Measurements from ENCODE around the gene KIF1C.

KIF1C gene

GRCh38 chr17:4968486-4969046, 29.2 kb upstream of the KIF1C start:
- DNase-seq (ENCODE audit: insufficient read length, low spot score) (no peak), FAIRE-seq (no peak)
- TF ChIP-seq POLR2A (IDR thresholded peaks at IDR 0.05; ENCODE audit: low read depth, low read length), result no peak
- no peak for TF ChIP-seq TAF1 (IDR thresholded peaks at IDR 0.05; ENCODE audit: low read depth, low read length)
- TF ChIP-seq SPI1 (IDR thresholded peaks at IDR 0.05; ENCODE audit: low read depth, low read length), result no peak
- TF ChIP-seq POU2F2 (IDR thresholded peaks at IDR 0.05; ENCODE audit: low read depth, low read length), result no peak
- no peak for TF ChIP-seq POLR2AphosphoS5 (IDR thresholded peaks at IDR 0.05; ENCODE audit: low read depth, low read length)
- TF ChIP-seq PAX5 (IDR thresholded peaks at IDR 0.05; ENCODE audit: insufficient read depth, low read length, severe bottlenecking), result no peak

DNA sequence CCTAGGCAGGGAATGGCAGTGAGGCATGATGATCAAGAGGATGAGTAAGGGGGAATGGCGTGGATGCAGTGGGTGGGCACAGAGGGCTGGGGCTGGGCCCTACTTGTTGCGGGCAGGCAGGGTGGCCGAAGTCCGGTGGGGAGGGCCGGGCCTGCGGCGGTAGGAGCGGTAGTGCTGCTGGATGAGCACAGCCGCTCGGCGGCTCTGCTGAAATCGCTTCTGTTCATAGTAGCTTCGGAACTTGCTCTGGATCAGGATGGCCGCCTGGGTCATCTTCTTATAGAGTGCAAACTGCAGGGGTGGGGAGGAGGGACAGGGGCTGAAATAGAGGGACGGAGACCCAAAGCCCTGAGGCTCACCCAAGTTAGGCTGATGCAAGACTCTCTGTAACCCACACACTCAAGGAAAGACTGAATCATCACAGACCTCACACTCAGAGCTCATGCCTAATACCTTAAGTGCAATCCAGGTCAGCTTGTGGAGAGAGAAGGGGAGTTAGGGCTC, 28.7 kb upstream of the KIF1C start:
- no peak for FAIRE-seq
- DNase-seq (ENCODE audit: insufficient read length, low spot score), result no peak
- TF ChIP-seq POLR2A (IDR thresholded peaks at IDR 0.05; ENCODE audit: low read depth, low read length) (no peak), PAX5 (IDR thresholded peaks at IDR 0.05; ENCODE audit: insufficient read depth, low read length, severe bottlenecking) (no peak), POLR2AphosphoS5 (IDR thresholded peaks at IDR 0.05; ENCODE audit: low read depth, low read length) (no peak), TAF1 (IDR thresholded peaks at IDR 0.05; ENCODE audit: low read depth, low read length) (no peak), SPI1 (IDR thresholded peaks at IDR 0.05; ENCODE audit: low read depth, low read length) (no peak), POU2F2 (IDR thresholded peaks at IDR 0.05; ENCODE audit: low read depth, low read length) (no peak)

DNA sequence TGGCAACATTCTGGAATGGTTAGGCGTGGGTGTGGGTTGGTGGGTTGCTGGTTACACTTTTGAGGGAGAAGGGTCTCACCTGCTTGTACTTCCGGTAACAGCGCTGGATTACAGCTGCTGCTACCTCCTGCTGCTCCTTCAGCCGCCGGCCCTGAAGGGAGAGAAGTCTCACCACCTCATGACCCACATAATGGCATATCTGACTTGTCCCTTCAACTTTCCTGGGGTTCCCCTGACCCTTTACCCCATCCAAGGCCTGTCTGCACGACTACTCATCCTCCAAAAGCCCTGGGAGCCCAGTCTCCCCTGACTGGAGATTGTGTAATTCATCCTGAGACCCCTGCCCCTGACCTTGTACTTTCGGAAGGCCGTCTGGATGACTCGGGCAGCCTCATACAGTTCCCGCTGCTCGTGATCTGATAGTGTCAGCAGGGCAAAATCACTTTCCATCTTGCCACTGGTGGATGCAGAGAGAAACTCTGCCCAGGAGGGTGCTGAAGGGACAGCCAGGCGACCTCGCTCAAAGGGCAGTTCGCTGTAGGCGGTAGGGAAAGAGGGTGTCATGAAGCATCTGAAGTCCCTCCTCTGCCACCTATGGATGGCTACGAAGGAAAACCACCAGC, 28.1 kb upstream of the KIF1C start:
- TF ChIP-seq POU2F2 (IDR thresholded peaks at IDR 0.05; ENCODE audit: low read depth, low read length) (no peak), TAF1 (IDR thresholded peaks at IDR 0.05; ENCODE audit: low read depth, low read length) (no peak), POLR2AphosphoS5 (IDR thresholded peaks at IDR 0.05; ENCODE audit: low read depth, low read length) (no peak), POLR2A (IDR thresholded peaks at IDR 0.05; ENCODE audit: low read depth, low read length) (no peak), SPI1 (IDR thresholded peaks at IDR 0.05; ENCODE audit: low read depth, low read length) (no peak), PAX5 (IDR thresholded peaks at IDR 0.05; ENCODE audit: insufficient read depth, low read length, severe bottlenecking) (no peak)
- DNase-seq (ENCODE audit: insufficient read length, low spot score) (no peak), FAIRE-seq (peak; percentile 61)

DNA sequence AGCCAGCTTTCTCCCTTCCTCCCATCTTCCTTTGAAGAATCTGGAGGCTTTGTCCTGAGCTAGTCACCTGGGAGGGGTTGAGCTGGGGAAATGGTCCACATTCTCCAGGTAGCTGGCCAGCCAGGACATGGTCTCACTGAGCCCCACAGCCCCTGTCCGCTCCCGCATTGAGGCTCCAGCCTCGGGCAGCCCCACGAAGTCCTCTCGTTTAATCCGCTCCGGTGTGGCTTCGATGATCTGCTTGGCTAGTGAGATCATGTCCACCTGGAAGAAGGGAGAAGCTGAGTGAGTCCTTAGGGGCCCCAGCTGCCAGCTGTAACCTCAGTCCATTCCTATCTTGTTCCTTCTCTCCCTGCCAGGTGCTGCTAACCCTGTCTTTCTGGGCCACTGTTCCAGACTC, 27.5 kb upstream of the KIF1C start:
- FAIRE-seq (no peak), DNase-seq (ENCODE audit: insufficient read length, low spot score) (no peak)
- TF ChIP-seq SPI1 (IDR thresholded peaks at IDR 0.05; ENCODE audit: low read depth, low read length), result no peak
- no peak for TF ChIP-seq TAF1 (IDR thresholded peaks at IDR 0.05; ENCODE audit: low read depth, low read length)
- no peak for TF ChIP-seq POLR2A (IDR thresholded peaks at IDR 0.05; ENCODE audit: low read depth, low read length)
- no peak for TF ChIP-seq POLR2AphosphoS5 (IDR thresholded peaks at IDR 0.05; ENCODE audit: low read depth, low read length)
- no peak for TF ChIP-seq POU2F2 (IDR thresholded peaks at IDR 0.05; ENCODE audit: low read depth, low read length)
- no peak for TF ChIP-seq PAX5 (IDR thresholded peaks at IDR 0.05; ENCODE audit: insufficient read depth, low read length, severe bottlenecking)

DNA sequence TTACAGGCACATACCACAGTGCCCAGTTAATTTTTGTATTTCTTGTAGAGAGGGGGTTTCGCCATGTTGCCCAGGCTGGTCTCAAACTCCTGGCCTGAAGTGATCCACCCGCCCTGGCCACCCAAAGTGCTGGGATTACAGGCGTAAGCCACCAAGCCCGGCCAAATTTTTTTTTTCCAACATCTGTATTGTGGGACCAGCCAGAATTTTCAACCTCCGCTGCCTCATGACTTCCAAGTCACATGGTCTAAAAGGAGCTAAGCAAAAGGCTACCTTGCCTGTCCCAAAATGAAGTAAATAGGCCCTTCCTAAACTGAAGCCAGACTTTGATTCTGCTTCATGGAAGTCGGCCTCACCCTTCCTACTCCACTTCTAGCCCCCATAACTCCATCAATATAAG, 25.9 kb upstream of the KIF1C start:
- DNase-seq (ENCODE audit: insufficient read length, low spot score) (no peak), FAIRE-seq (no peak)
- TF ChIP-seq PAX5 (IDR thresholded peaks at IDR 0.05; ENCODE audit: insufficient read depth, low read length, severe bottlenecking) (no peak), POU2F2 (IDR thresholded peaks at IDR 0.05; ENCODE audit: low read depth, low read length) (no peak), POLR2AphosphoS5 (IDR thresholded peaks at IDR 0.05; ENCODE audit: low read depth, low read length) (no peak), TAF1 (IDR thresholded peaks at IDR 0.05; ENCODE audit: low read depth, low read length) (no peak), SPI1 (IDR thresholded peaks at IDR 0.05; ENCODE audit: low read depth, low read length) (no peak), POLR2A (IDR thresholded peaks at IDR 0.05; ENCODE audit: low read depth, low read length) (no peak)

GRCh38 chr17:4972322-4972721, 25.4 kb upstream of the KIF1C start:
- TF ChIP-seq POU2F2 (IDR thresholded peaks at IDR 0.05; ENCODE audit: low read depth, low read length) (no peak), SPI1 (IDR thresholded peaks at IDR 0.05; ENCODE audit: low read depth, low read length) (no peak), POLR2A (IDR thresholded peaks at IDR 0.05; ENCODE audit: low read depth, low read length) (no peak), TAF1 (IDR thresholded peaks at IDR 0.05; ENCODE audit: low read depth, low read length) (no peak), POLR2AphosphoS5 (IDR thresholded peaks at IDR 0.05; ENCODE audit: low read depth, low read length) (no peak), PAX5 (IDR thresholded peaks at IDR 0.05; ENCODE audit: insufficient read depth, low read length, severe bottlenecking) (no peak)
- DNase-seq (ENCODE audit: insufficient read length, low spot score) (no peak), FAIRE-seq (no peak)

- no peak for FAIRE-seq
- no peak for DNase-seq (ENCODE audit: insufficient read length, low spot score)
- TF ChIP-seq SPI1 (IDR thresholded peaks at IDR 0.05; ENCODE audit: low read depth, low read length), result no peak
- TF ChIP-seq PAX5 (IDR thresholded peaks at IDR 0.05; ENCODE audit: insufficient read depth, low read length, severe bottlenecking), result no peak
- no peak for TF ChIP-seq TAF1 (IDR thresholded peaks at IDR 0.05; ENCODE audit: low read depth, low read length)
- TF ChIP-seq POU2F2 (IDR thresholded peaks at IDR 0.05; ENCODE audit: low read depth, low read length), result no peak
- TF ChIP-seq POLR2AphosphoS5 (IDR thresholded peaks at IDR 0.05; ENCODE audit: low read depth, low read length), result no peak
- no peak for TF ChIP-seq POLR2A (IDR thresholded peaks at IDR 0.05; ENCODE audit: low read depth, low read length)
These were observed 25.0 kb upstream of the KIF1C start for GRCh38 chr17:4972752-4973151.

- no peak for DNase-seq (ENCODE audit: insufficient read length, low spot score)
- TF ChIP-seq PAX5 (IDR thresholded peaks at IDR 0.05; ENCODE audit: insufficient read depth, low read length, severe bottlenecking) (no peak), POLR2AphosphoS5 (IDR thresholded peaks at IDR 0.05; ENCODE audit: low read depth, low read length) (no peak), POLR2A (IDR thresholded peaks at IDR 0.05; ENCODE audit: low read depth, low read length) (no peak), POU2F2 (IDR thresholded peaks at IDR 0.05; ENCODE audit: low read depth, low read length) (no peak), SPI1 (IDR thresholded peaks at IDR 0.05; ENCODE audit: low read depth, low read length) (no peak), TAF1 (IDR thresholded peaks at IDR 0.05; ENCODE audit: low read depth, low read length) (no peak)
These were observed 24.3 kb upstream of the KIF1C start for GRCh38 chr17:4973256-4974114.

More at GRCh38 chr17:4973256-4974114, 24.3 kb upstream of the KIF1C start:
- FAIRE-seq, result no peak

Data from GM12891 (cell line).